Gastrocnemius medialis (tissue), 4 donors: ENCODE data around the gene SHLD1. TPM values are rescaled to one million over a fixed set of nuclear protein-coding genes. Genes with fewer than 3 reads are reported as not detected.
A peak's percentile ranks its signal among the peaks of the same experiment; 100 is the strongest.

ENCODE experiments used
- ATAC-seq, 2 donors: fragments of 150-250 bp; one replicate each; pipeline ENCODE4 v1.9.1; 2016
- DNase-seq, 2 donors: peaks; one replicate each; pipeline ENCODE4 v3.0.0-alpha.2; 2019
- H3K27ac ChIP-seq, 4 donors: fragments of 200-600 bp; sonication (generic); 1 replicate in 1 of 4; 2 replicates in 3 of 4; pipeline ENCODE4 v1.5.1; 2016 to 2018; ENCODE audit warnings: mild to moderate bottlenecking in 2 of 4, moderate library complexity in 1 of 4
- H3K27me3 ChIP-seq, 3 donors: fragments of 200-600 bp; sonication (generic) in 2 of 3; 1 replicate in 1 of 3; 2 replicates in 2 of 3; pipeline versions ENCODE4 v1.5.1 to v1.6.0; 2016 to 2019; ENCODE audit warnings: mild to moderate bottlenecking in 1 of 3, moderate library complexity in 1 of 3
- H3K36me3 ChIP-seq, 2 donors: fragments of 200-600 bp; sonication (generic) in 1 of 2; one replicate each; pipeline ENCODE4 v1.5.1; 2017 to 2018
- H3K4me1 ChIP-seq, 2 donors: fragments of 200-600 bp; sonication (generic) in 1 of 2; one replicate each; pipeline ENCODE4 v1.5.1; 2016 to 2017; ENCODE audit warnings: mild to moderate bottlenecking in 2 of 2
- H3K4me3 ChIP-seq, 4 donors: fragments of 200-600 bp; sonication (generic) in 3 of 4; 1 replicate in 1 of 4; 2 replicates in 3 of 4; pipeline ENCODE4 v1.5.1; 2016 to 2019; ENCODE audit warnings: mild to moderate bottlenecking in 2 of 4
- H3K9me3 ChIP-seq, 3 donors: fragments of 200-600 bp; sonication (generic) in 2 of 3; 1 replicate in 1 of 3; 2 replicates in 2 of 3; pipeline ENCODE4 v1.5.1; 2016 to 2019
- POLR2A ChIP-seq, 2 donors: fragments of 450-650 bp; IDR thresholded peaks; one replicate each; pipeline ENCODE4 v1.6.1; 2017; ENCODE audit warnings: antibody characterized with exemption in 2 of 2, mild to moderate bottlenecking in 2 of 2, moderate library complexity in 2 of 2
- in situ Hi-C, 4 donors: fragments of 200-750 bp; cut with MboI; loops; one replicate each; pipeline versions ENCODE4 v1.15.0 to v1.8.0; 2017; ENCODE audit warnings: low sequenced_read_pairs in 4 of 4
- intact Hi-C: fragments of 100-400 bp; cut with DNase I; formaldehyde crosslinking; loops from one replicate; pipeline ENCODE4 v1.15.1; 2023; ENCODE audit warnings: low total_unique reads
- total RNA-seq, 4 donors: library from RNA; depleted of rRNA; stranded (reverse); fragments of >200 nt; gene quantifications; one replicate each; pipeline versions ENCODE4 v1.1.0 to v1.2.3, GENCODE V29; 2016
- TF ChIP-seq, protein P1 (sequence below), 5 experiments: fragments of 450-650 bp in 3 of 5; fragments of 200-600 bp in 2 of 5; sonication (generic) in 2 of 5; IDR thresholded peaks in 4 of 5; conservative IDR thresholded peaks in 1 of 5; 1 replicate in 4 of 5; 2 replicates in 1 of 5; pipeline ENCODE4 v1.5.1; 2016 to 2019; ENCODE audit warnings: antibody characterized with exemption in 5 of 5, mild to moderate bottlenecking in 3 of 5, moderate library complexity in 3 of 5

Gene SHLD1
- total RNA-seq, 4 donors from 2014 or later, result 5.4 to 7.1 (median 5.8) TPM

DNA sequence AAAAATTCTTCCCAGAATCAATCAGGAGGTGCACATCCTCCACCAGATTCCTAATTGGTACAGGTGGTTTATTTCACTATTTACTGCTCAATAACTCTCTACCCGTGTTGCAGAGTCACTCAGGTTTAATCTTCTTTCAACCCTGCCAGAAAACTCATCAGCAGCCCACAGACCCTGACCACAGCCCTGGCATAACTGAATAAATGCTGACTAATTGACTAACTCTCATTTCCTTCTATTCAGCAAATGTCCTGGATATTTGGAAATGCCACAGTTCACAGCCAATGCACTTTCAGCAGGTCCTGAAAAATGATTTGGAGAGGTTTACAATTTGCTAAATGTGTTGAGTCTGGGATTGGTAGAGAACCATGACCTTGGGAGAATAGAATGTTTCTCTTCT lies 137.8 kb downstream of the SHLD1 start:
- Histone ChIP-seq H3K9me3 (no peaks in the 10 kb centered on the region), H3K4me3 (no peak overlapping the region), H3K27me3 (no peaks in the 10 kb centered on the region), H3K4me1 (peaks cover 43 to 51% of the 10 kb centered on the region in 2 donors), H3K36me3 (no peaks in the 10 kb centered on the region), H3K27ac (peak overlapping the region; percentile 88 to 94 (median 92))
- in situ Hi-C loops, result loop anchor here in 1 of 4 donors (5.0 kb wide), 1 partner anchor 121 kb away; no protein-coding TSS in a partner anchor
- no peak for DNase-seq
- intact Hi-C loops, result loop anchor here (2.0 to 10.0 kb wide), 3 partner anchors 69 to 763 kb away; partner anchors contain the start of gene CDS2
- TF ChIP-seq, protein P1, sequence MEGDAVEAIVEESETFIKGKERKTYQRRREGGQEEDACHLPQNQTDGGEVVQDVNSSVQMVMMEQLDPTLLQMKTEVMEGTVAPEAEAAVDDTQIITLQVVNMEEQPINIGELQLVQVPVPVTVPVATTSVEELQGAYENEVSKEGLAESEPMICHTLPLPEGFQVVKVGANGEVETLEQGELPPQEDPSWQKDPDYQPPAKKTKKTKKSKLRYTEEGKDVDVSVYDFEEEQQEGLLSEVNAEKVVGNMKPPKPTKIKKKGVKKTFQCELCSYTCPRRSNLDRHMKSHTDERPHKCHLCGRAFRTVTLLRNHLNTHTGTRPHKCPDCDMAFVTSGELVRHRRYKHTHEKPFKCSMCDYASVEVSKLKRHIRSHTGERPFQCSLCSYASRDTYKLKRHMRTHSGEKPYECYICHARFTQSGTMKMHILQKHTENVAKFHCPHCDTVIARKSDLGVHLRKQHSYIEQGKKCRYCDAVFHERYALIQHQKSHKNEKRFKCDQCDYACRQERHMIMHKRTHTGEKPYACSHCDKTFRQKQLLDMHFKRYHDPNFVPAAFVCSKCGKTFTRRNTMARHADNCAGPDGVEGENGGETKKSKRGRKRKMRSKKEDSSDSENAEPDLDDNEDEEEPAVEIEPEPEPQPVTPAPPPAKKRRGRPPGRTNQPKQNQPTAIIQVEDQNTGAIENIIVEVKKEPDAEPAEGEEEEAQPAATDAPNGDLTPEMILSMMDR (IDR thresholded peaks at IDR 0.05 in 4 of 5, conservative IDR thresholded peaks at IDR 0.05 in 1 of 5), result no peak
- TF ChIP-seq POLR2A (IDR thresholded peaks at IDR 0.05), result no peak
- no peak for ATAC-seq

GRCh38 chr20:5890773-5891441 lies 140.7 kb downstream of the SHLD1 start:
- Histone ChIP-seq H3K27me3 (no peaks in the 10 kb centered on the region), H3K36me3 (no peaks in the 10 kb centered on the region), H3K4me3 (no peak overlapping the region), H3K27ac (peak overlapping the region; percentile 85 to 94 (median 90)), H3K4me1 (peaks cover 32 to 35% of the 10 kb centered on the region in 2 donors), H3K9me3 (no peaks in the 10 kb centered on the region)
- intact Hi-C loops (loop anchor here (2.0 to 5.0 kb wide), 2 partner anchors 56 to 110 kb away; no protein-coding TSS in a partner anchor), in situ Hi-C loops (no loop called here)
- DNase-seq (peak; percentile 88), ATAC-seq (peak; percentile 82 to 85)
- peak in 1 of 2 donors; percentile 26 for TF ChIP-seq POLR2A (IDR thresholded peaks at IDR 0.05)
- TF ChIP-seq, protein P1 (IDR thresholded peaks at IDR 0.05 in 4 of 5, conservative IDR thresholded peaks at IDR 0.05 in 1 of 5), result no peak

DNA sequence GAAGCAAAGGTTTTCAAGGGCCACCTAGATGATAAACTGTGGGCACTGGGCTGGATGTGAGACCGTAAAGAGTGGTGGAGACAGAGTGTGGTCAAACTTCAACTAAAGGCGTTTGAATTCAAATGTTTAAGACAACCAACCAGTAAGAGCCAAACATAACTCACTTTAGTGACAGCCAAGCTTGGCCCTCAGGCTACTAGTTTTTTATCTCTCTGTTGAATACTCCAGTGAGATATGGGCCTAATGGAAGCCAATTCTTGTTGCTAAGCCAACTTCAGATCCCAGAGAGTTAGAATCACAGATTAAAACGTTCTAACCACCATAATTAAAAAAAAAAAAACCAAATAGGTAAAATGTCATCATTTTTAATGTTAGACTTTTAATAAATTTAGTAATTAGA lies 142.9 kb downstream of the SHLD1 start:
- in situ Hi-C loops, result no loop called here
- peak overlapping the region in 2 of 4 donors; percentile 36 to 89 for H3K27ac ChIP-seq
- no peak for TF ChIP-seq POLR2A (IDR thresholded peaks at IDR 0.05)
- TF ChIP-seq, protein P1 (IDR thresholded peaks at IDR 0.05 in 4 of 5, conservative IDR thresholded peaks at IDR 0.05 in 1 of 5), result no peak
- DNase-seq, result no peak
- no peaks in the 10 kb centered on the region for H3K36me3 ChIP-seq
- ATAC-seq, result no peak
- no peaks in the 10 kb centered on the region for H3K9me3 ChIP-seq
- H3K27me3 ChIP-seq, result no peaks in the 10 kb centered on the region
- no peak overlapping the region for H3K4me3 ChIP-seq
- H3K4me1 ChIP-seq, result peaks cover 19 to 20% of the 10 kb centered on the region in 2 donors
- intact Hi-C loops, result loop anchor here (5.0 kb wide), 1 partner anchor 54 kb away; no protein-coding TSS in a partner anchor

DNA sequence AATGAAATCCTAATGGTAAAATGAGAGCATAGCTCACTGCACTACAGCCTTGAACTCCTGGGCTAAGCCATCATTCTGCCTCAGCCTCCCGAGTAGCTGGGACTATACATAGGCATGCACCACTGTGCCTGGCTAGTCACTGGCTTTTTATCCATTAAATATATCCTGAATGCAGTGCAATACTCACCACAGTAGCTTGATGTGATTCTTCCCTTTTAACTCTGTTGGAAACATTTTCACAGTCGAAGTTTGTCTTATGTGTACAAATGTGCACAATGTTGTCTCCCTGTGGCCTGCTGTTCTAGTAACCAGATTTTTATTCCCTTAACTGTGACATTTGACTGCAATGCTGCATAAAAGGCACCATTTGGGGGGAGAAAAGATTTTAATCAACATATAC lies 143.4 kb downstream of the SHLD1 start:
- intact Hi-C loops, result loop anchor here (5.0 kb wide), 1 partner anchor 54 kb away; no protein-coding TSS in a partner anchor
- H3K36me3 ChIP-seq, result no peaks in the 10 kb centered on the region
- H3K4me3 ChIP-seq, result no peak overlapping the region
- no peak for TF ChIP-seq POLR2A (IDR thresholded peaks at IDR 0.05)
- TF ChIP-seq, protein P1 (IDR thresholded peaks at IDR 0.05 in 4 of 5, conservative IDR thresholded peaks at IDR 0.05 in 1 of 5), result no peak
- DNase-seq (no peak), ATAC-seq (no peak)
- H3K27ac ChIP-seq, result no peak overlapping the region
- H3K4me1 ChIP-seq, result peaks cover 13 to 15% of the 10 kb centered on the region in 2 donors
- no peaks in the 10 kb centered on the region for H3K9me3 ChIP-seq
- in situ Hi-C loops, result no loop called here
- no peaks in the 10 kb centered on the region for H3K27me3 ChIP-seq
